ENCODE results near the gene PSG7.
"Not testable (repeated sequence)": the region's sequence is repeated elsewhere in the genome, so short reads cannot be mapped to it uniquely, and the experiment has no call there.

The PSG7 gene

GRCh38 chr19:42916931-42917330 is 20.1 kb downstream of the PSG7 start:
- DNase-seq (ENCODE audit: low read depth in 1 of 2, low spot score in 1 of 2), result not testable (repeated sequence)

DNA sequence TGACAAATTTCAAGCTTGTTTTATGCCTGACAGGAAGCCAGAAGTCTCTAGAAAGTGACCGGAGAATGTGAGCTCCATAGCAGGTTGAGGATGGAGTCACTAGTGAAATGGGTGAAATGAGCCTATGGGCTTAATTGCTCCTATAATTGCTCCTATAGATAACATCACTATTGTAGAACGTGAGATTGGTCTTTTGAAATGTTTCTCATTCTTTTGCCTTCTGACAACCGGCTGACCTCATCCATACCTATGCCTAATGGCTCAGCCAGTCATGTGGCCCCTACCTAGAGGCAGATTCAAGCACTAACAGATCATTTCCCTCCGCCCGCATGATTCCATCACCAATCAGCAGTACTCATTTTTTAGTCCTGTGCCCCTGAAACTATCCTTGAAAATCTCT is 23.5 kb downstream of the PSG7 start:
- DNase-seq (ENCODE audit: low read depth in 1 of 2, low spot score in 1 of 2), result not testable (repeated sequence)

GRCh38 chr19:42912941-42913340 is 24.1 kb downstream of the PSG7 start:
- DNase-seq (ENCODE audit: low read depth in 1 of 2, low spot score in 1 of 2), result not testable (repeated sequence)

- DNase-seq (ENCODE audit: low read depth in 1 of 2, low spot score in 1 of 2), result not testable (repeated sequence)
Measured at GRCh38 chr19:42911731-42912130, 25.3 kb downstream of the PSG7 start.

DNA sequence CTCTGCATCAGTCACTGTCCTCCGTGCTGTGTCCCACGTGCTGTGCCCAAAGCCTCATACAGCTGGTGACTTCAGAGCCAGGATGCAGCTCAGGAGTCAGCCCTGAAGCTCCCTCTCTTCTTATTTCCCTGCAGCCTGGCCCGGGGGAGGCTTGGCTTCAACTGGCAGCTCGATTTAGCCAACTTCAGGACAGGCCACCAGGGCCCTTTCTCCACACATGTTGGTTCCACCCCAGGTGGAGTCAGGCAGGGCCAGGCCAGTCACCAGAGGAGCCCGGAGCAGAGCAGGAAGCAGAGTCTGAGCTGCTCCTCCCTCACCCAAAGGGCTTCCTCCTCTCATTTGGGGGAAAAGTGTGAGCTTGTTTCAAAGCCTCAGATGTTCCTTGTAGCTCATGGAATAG is 30.8 kb downstream of the PSG7 start:
- DNase-seq (ENCODE audit: low read depth in 1 of 2, low spot score in 1 of 2), result not testable (repeated sequence)

GRCh38 chr19:42900561-42900960 is 36.4 kb downstream of the PSG7 start:
- not testable (repeated sequence) for DNase-seq (ENCODE audit: low read depth in 1 of 2, low spot score in 1 of 2)

DNA sequence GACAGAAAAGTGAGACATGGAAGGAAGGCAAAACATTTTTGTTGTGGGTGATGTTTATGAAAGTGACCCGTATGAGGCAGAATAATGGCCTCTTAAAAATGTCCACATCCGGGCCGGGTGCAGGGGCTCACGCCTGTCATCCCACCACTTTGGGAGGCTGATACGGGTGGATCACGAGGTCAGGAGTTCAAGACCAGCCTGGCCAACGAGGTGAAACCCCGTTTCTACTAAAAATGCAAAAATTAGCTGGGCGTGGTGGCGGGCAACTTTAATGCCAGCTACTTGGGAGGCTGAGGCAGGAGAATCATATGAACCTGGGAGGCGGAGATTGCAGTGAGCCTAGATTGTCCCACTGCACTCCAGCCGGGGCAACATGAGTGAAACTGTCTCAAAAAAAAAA is 37.3 kb downstream of the PSG7 start:
- not testable (repeated sequence) for DNase-seq (ENCODE audit: low read depth in 1 of 2, low spot score in 1 of 2)

GRCh38 chr19:42899110-42899509 is 37.9 kb downstream of the PSG7 start:
- DNase-seq (ENCODE audit: low read depth in 1 of 2, low spot score in 1 of 2), result not testable (repeated sequence)

GRCh38 chr19:42898656-42899055 is 38.4 kb downstream of the PSG7 start:
- DNase-seq (ENCODE audit: low read depth in 1 of 2, low spot score in 1 of 2), result not testable (repeated sequence)

GRCh38 chr19:42897729-42898128 is 39.3 kb downstream of the PSG7 start:
- DNase-seq (ENCODE audit: low read depth in 1 of 2, low spot score in 1 of 2), result not testable (repeated sequence)

GRCh38 chr19:42890446-42890845 is 46.6 kb downstream of the PSG7 start:
- not testable (repeated sequence) for DNase-seq (ENCODE audit: low read depth in 1 of 2, low spot score in 1 of 2)

- DNase-seq (ENCODE audit: low read depth in 1 of 2, low spot score in 1 of 2), result not testable (repeated sequence)
Measured at GRCh38 chr19:42887876-42888445, 49.0 kb downstream of the PSG7 start.

GRCh38 chr19:42882730-42883129 is 54.3 kb downstream of the PSG7 start:
- not testable (repeated sequence) for DNase-seq (ENCODE audit: low read depth in 1 of 2, low spot score in 1 of 2)

- not testable (repeated sequence) for DNase-seq (ENCODE audit: low read depth in 1 of 2, low spot score in 1 of 2)
Measured at GRCh38 chr19:42882010-42882409, 55.0 kb downstream of the PSG7 start.

- DNase-seq (ENCODE audit: low read depth in 1 of 2, low spot score in 1 of 2), result not testable (repeated sequence)
Measured at GRCh38 chr19:42881279-42881678, 55.7 kb downstream of the PSG7 start.

DNA sequence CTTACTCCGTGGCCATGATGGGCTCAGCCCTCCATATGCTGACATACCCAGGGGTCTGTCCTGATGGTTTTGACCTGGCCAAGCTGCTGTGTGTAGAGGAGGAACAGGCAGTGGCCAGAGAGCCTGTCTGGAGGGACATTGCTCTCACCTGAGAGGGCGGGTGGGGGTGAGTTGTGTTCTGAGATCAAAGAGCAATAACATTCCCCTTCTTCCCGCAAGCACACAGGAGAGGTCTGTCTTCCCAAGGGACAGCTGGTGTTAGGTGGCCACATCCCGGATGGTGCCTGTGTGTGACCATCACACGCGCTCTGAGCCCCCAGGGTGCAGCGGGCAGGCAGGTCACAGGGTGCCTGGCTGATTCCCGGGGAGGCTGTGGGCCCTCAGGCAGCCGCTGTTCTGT is 56.4 kb downstream of the PSG7 start:
- DNase-seq (ENCODE audit: low read depth in 1 of 2, low spot score in 1 of 2), result not testable (repeated sequence)

DNA sequence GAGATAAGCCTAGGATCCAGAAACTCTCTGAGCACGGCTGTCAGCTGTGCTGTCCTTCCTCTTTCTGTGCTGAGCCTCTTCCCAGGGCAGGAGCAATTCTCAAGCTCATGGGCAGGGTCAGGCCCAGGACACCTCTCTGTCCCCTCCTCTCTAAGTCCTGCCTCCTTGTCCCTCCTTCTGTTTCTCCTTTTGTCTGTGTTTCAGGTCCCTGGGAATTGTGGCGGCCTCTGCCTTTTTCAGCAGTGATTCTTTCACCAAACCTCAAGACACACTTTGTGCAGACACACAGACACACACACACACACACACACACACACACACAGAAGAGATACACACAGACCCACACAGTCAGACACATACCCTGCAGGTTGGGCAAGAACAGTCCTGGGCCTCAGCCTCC is 57.4 kb downstream of the PSG7 start, which contains the start of gene PSG1:
TSS of gene PSG1 (minus strand) at position 101 of the 400 bp plus-strand sequence. CDS start 132 bp downstream, outside the sequence.
- no peak for DNase-seq (ENCODE audit: low read depth in 1 of 2, low spot score in 1 of 2)

DNA sequence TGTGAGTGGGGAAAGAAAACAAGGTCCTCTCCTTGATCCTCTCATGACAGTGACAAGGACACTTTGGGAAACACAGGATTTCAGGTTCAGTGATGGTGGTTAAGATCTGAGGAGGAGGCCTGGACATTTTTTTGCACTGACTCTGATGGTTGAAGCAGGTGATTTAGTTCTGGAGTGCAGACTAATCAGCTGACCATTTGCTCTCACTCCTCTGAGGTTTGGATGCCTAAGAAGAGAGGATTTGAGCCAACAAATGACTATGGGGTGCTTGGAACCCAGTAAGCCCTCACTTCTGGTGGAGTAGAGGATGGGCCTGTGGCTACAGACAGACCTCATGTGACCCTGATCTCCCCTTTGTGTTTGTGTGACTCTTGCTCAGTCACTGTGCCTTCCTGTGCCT is 60.4 kb downstream of the PSG7 start:
- DNase-seq (ENCODE audit: low read depth in 1 of 2, low spot score in 1 of 2), result not testable (repeated sequence)

GRCh38 chr19:42875881-42876280 is 61.1 kb downstream of the PSG7 start:
- DNase-seq (ENCODE audit: low read depth in 1 of 2, low spot score in 1 of 2), result not testable (repeated sequence)

- not testable (repeated sequence) for DNase-seq (ENCODE audit: low read depth in 1 of 2, low spot score in 1 of 2)
Measured at GRCh38 chr19:42874901-42875813, 61.9 kb downstream of the PSG7 start.

- not testable (repeated sequence) for DNase-seq (ENCODE audit: low read depth in 1 of 2, low spot score in 1 of 2)
Measured at GRCh38 chr19:42874136-42874535, 62.9 kb downstream of the PSG7 start.
